DND-41 (cell line): ENCODE data around the gene TTLL10.

Experiments
- ATAC-seq: fragments of 200-7000 bp; cut with Tn5 transposase; 3 replicates; pipeline ENCODE4 v1.9.1; 2021; ENCODE audit warnings: low read depth; ENCODE audit not compliant: insufficient read depth
- DNase-seq: peaks from one replicate; pipeline ENCODE4 v3.0.0-alpha.2; 2020
- H2AFZ ChIP-seq: 2 replicates; pipeline ENCODE4 v1.6.0; 2012; ENCODE audit warnings: low read depth, low read length
- H3K27ac ChIP-seq: 2 replicates; pipeline ENCODE4 v1.5.1; 2012; ENCODE audit warnings: low read length, inconsistent platforms
- H3K27me3 ChIP-seq: fragments of 200-600 bp; sonication (generic); 2 replicates; pipeline ENCODE4 v1.6.0; 2012; ENCODE audit warnings: low read length, mild to moderate bottlenecking, inconsistent platforms; ENCODE audit not compliant: insufficient read depth, poor library complexity
- H3K36me3 ChIP-seq: 2 replicates; pipeline ENCODE4 v1.5.1; 2012; ENCODE audit warnings: low read length, inconsistent platforms; ENCODE audit not compliant: insufficient read depth
- H3K4me1 ChIP-seq: 2 replicates; pipeline ENCODE4 v1.5.1; 2012; ENCODE audit warnings: mild to moderate bottlenecking, low read length; ENCODE audit not compliant: insufficient read depth
- H3K4me2 ChIP-seq: 2 replicates; pipeline ENCODE4 v1.6.0; 2012; ENCODE audit warnings: mild to moderate bottlenecking, moderate library complexity, low read length, inconsistent platforms; ENCODE audit not compliant: insufficient read depth
- H3K4me3 ChIP-seq, 2 experiments: fragments of 200-600 bp in 1 of 2; shearing (Covaris generic) in 1 of 2; 2 replicates each; pipeline ENCODE4 v1.5.1; 2012 to 2016; ENCODE audit warnings: inconsistent platforms in 2 of 2, low read length in 2 of 2, mild to moderate bottlenecking in 2 of 2, low read depth in 1 of 2, moderate library complexity in 1 of 2
- H3K79me2 ChIP-seq: 2 replicates; pipeline ENCODE4 v1.6.0; 2012; ENCODE audit warnings: low read length, inconsistent platforms; ENCODE audit not compliant: insufficient read depth
- H3K9ac ChIP-seq: 2 replicates; pipeline ENCODE4 v1.6.0; 2012; ENCODE audit warnings: low read depth, mild to moderate bottlenecking, inconsistent platforms, low read length, moderate library complexity
- H3K9me3 ChIP-seq: 2 replicates; pipeline ENCODE4 v1.5.1; 2012; ENCODE audit warnings: low read length, moderate library complexity, mild to moderate bottlenecking, inconsistent platforms; ENCODE audit not compliant: insufficient read depth, severe bottlenecking
- H4K20me1 ChIP-seq: 2 replicates; pipeline ENCODE4 v1.6.0; 2012; ENCODE audit warnings: low read length; ENCODE audit not compliant: insufficient read depth
- CTCF ChIP-seq: IDR thresholded peaks from 2 replicates; pipeline ENCODE4 v1.5.1; 2012; ENCODE audit warnings: borderline replicate concordance, low read length, moderate library complexity, mild to moderate bottlenecking; ENCODE audit not compliant: poor library complexity, severe bottlenecking; ENCODE audit errors: extremely low read depth
- EZH2 ChIP-seq: IDR thresholded peaks from 3 replicates; pipeline ENCODE4 v1.6.1; 2012; ENCODE audit warnings: borderline replicate concordance, low read depth, mild to moderate bottlenecking, moderate library complexity, low read length, inconsistent platforms; ENCODE audit not compliant: severe bottlenecking

The TTLL10 gene

GRCh38 chr1:1160281-1160930 is 13.3 kb upstream of the TTLL10 start:
- ATAC-seq (no peak), DNase-seq (no peak)
- Histone ChIP-seq H3K9me3 (no peaks in the 10 kb centered on the region), H3K79me2 (no peaks in the 10 kb centered on the region), H3K4me2 (no peak overlapping the region), H4K20me1 (no peaks in the 10 kb centered on the region), H3K9ac (no peak overlapping the region), H2AFZ (no peak overlapping the region), H3K4me1 (no peaks in the 10 kb centered on the region), H3K27ac (no peak overlapping the region), H3K4me3 (no peak overlapping the region), H3K36me3 (no peaks in the 10 kb centered on the region), H3K27me3 (no peaks in the 10 kb centered on the region)
- TF ChIP-seq EZH2, result no peak
- TF ChIP-seq CTCF, result no peak

- Histone ChIP-seq H3K36me3 (no peaks in the 10 kb centered on the region), H3K4me3 (no peak overlapping the region), H4K20me1 (no peaks in the 10 kb centered on the region), H3K27ac (no peak overlapping the region), H3K27me3 (no peaks in the 10 kb centered on the region), H3K9ac (no peak overlapping the region), H3K4me1 (no peaks in the 10 kb centered on the region), H3K79me2 (no peaks in the 10 kb centered on the region), H2AFZ (no peak overlapping the region), H3K9me3 (no peaks in the 10 kb centered on the region), H3K4me2 (no peak overlapping the region)
- no peak for DNase-seq
- ATAC-seq, result no peak
- TF ChIP-seq CTCF (no peak), EZH2 (no peak)
Observed at GRCh38 chr1:1161078-1161682, 12.5 kb upstream of the TTLL10 start.

GRCh38 chr1:1161683-1162079 is 12.0 kb upstream of the TTLL10 start:
- Histone ChIP-seq H3K9ac (no peak overlapping the region), H2AFZ (no peak overlapping the region), H4K20me1 (no peaks in the 10 kb centered on the region), H3K9me3 (no peaks in the 10 kb centered on the region), H3K4me3 (no peak overlapping the region), H3K36me3 (no peaks in the 10 kb centered on the region), H3K27me3 (no peaks in the 10 kb centered on the region), H3K4me1 (no peaks in the 10 kb centered on the region), H3K4me2 (no peak overlapping the region), H3K27ac (no peak overlapping the region), H3K79me2 (no peaks in the 10 kb centered on the region)
- TF ChIP-seq CTCF (no peak), EZH2 (no peak)
- ATAC-seq (no peak), DNase-seq (no peak)
